A549 treated with dexamethasone at 1 μM for 4 hours (cell line): ENCODE measurements around the gene OR52L1. TPM values are rescaled to one million over a fixed set of nuclear protein-coding genes. Genes with fewer than 3 reads are reported as not detected.

Experiments used
- total RNA-seq: library from RNA; stranded (reverse); fragments of 200-300 nt; extraction: Qiagen RNA extraction; gene quantifications from 5 replicates; pipeline ENCODE4 v1.2.3, GENCODE V29; 2022

OR52L1 gene
- total RNA-seq: not detected in 5 replicates

GRCh38 chr11:5986885-5987284 lies at the start of gene OR52L1:
OR52L1 (minus strand) TSS chr11:5986985; CDS start chr11:5986930, 55 bp downstream.

GRCh38 chr11:6030708-6031405 lies 44.1 kb upstream of the OR52L1 start, which contains the start of gene OR56A1:
OR56A1 (minus strand) TSS chr11:6030758; CDS start chr11:6027692, 3,066 bp downstream.

GRCh38 chr11:6006846-6007245 lies 20.1 kb upstream of the OR52L1 start, which contains the start of gene OR56A4:
OR56A4 (minus strand) TSS chr11:6006946; CDS start chr11:6002992, 3,954 bp downstream.

GRCh38 chr11:5968394-5968793 lies 18.4 kb downstream of the OR52L1 start, which contains the start of gene OR56A5:
OR56A5 (minus strand) TSS chr11:5968494; CDS start chr11:5968494, 0 bp downstream.

GRCh38 chr11:5941951-5942350 lies 44.8 kb downstream of the OR52L1 start, which contains the start of gene OR56A3:
OR56A3 (plus strand) TSS chr11:5942251; CDS start chr11:5947347, 5,096 bp downstream.

Other genes with a start within 250 kb of the OR52L1 start
- gene OR52N4, start 232.7 kb downstream of the OR52L1 start, total RNA-seq: not detected in 5 replicates
- gene OR52N5, start 203.6 kb downstream of the OR52L1 start, total RNA-seq: not detected in 5 replicates
- not detected in 5 replicates for gene OR52N1, start 195.7 kb downstream of the OR52L1 start, total RNA-seq
- gene OR52N2, start 178.1 kb downstream of the OR52L1 start, total RNA-seq: not detected in 5 replicates
- not detected in 5 replicates for gene OR52E6, start 145.1 kb downstream of the OR52L1 start, total RNA-seq
- gene OR52E8, start 129.3 kb downstream of the OR52L1 start, total RNA-seq: not detected in 5 replicates
- not detected in 5 replicates for gene OR52E4, start 106.4 kb downstream of the OR52L1 start, total RNA-seq
- not detected in 5 replicates for gene OR52E5, start 93.8 kb downstream of the OR52L1 start, total RNA-seq
- not detected in 5 replicates for gene OR56A3, start 44.7 kb downstream of the OR52L1 start, total RNA-seq
- not detected in 5 replicates for gene OR56A5, start 18.5 kb downstream of the OR52L1 start, total RNA-seq
- gene OR56A4, start 20.0 kb upstream of the OR52L1 start, total RNA-seq: not detected in 5 replicates
- not detected in 5 replicates for gene OR56A1, start 43.8 kb upstream of the OR52L1 start, total RNA-seq
- gene OR56B4, start 120.7 kb upstream of the OR52L1 start, total RNA-seq: not detected in 5 replicates
- gene OR52B2, start 183.3 kb upstream of the OR52L1 start, total RNA-seq: not detected in 5 replicates
- gene OR52W1, start 212.2 kb upstream of the OR52L1 start, total RNA-seq: not detected in 5 replicates
- not detected in 5 replicates for gene C11orf42, start 218.6 kb upstream of the OR52L1 start, total RNA-seq
- 13.4 to 18.5 TPM (median 17.1 TPM) in 5 replicates for gene FHIP1B, start 247.7 kb upstream of the OR52L1 start, total RNA-seq